HG02885 (cell line): ENCODE data around the gene JAKMIP1.

Experiments used
- ATAC-seq: cut with Tn5 transposase; IDR thresholded peaks from one replicate; pipeline ENCODE4 v1.9.1; 2021; ENCODE audit warnings: mild to moderate bottlenecking; ENCODE audit not compliant: unreplicated experiment, poor library complexity

The JAKMIP1 gene

DNA sequence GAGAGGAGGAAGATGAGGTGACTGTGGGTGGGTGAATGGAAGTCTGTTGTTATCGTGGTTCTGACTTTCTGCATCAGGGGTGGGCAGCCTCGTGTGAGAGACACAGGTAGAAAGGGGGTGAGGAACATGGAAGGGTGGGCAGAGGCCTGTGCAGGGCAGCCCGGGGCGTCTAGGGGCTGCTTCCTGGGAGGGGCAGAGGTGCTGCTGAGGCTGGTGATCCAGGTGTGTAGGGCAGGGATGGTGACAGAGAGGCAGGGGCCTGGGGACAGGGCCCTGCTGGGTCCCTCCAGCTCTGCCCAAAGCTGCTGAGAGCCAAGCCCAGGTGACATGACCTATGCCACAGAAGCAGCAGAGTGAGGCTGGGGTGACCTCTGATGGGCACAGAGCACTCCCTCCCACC lies 92.5 kb downstream of the JAKMIP1 start:
- ATAC-seq = no peak

DNA sequence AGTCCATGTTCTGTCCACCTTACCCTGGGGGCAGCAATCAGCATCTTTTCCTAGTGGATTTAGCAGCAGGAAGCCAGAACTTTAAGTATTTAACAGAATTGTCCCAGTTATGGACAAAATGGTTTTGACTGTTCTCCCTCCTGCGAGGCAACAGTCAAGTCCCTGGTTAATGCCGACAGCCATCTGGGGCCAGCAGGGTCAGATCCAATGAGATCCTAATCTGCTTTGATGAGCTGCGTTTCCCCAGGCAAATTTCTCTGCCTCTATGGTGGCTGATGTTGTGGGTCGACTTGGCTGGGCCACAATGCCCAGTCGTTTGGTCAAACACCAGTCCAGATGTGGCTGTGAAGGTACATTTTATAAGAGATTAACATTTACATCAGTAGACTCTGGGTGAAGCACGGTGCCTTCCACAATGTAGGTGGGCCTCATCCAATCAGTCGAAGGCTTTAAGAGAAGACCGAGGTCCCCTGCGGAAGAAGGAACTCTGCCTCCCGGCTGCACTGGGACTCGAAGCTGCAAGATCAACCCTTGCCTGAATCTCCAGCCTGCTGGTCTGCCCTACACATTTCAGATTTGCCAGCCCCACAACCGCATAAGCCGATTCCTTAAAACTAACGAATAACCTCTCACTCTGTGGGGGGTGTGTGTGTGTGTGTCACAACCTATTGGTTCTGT lies 93.1 kb downstream of the JAKMIP1 start:
- ATAC-seq = no peak

DNA sequence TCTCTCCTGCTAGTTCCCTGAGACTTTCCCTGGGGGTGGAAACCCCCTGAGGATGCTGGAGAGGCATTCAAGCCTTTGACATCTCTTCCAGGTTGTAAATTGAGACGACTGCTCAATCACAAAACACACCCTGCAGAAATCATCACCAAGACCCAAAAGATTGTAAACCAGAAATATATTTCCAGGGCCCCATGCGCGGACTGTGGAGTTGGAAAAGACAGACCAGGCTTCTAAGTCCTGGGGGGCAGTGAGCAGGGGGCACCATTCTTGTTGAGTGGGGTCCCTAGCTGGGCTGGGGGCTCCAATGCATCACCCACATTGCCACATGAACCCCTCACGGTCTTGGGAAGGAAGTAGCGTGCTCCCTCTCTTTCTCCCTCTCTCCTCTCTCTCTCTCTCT lies 94.2 kb downstream of the JAKMIP1 start:
- ATAC-seq = no peak

DNA sequence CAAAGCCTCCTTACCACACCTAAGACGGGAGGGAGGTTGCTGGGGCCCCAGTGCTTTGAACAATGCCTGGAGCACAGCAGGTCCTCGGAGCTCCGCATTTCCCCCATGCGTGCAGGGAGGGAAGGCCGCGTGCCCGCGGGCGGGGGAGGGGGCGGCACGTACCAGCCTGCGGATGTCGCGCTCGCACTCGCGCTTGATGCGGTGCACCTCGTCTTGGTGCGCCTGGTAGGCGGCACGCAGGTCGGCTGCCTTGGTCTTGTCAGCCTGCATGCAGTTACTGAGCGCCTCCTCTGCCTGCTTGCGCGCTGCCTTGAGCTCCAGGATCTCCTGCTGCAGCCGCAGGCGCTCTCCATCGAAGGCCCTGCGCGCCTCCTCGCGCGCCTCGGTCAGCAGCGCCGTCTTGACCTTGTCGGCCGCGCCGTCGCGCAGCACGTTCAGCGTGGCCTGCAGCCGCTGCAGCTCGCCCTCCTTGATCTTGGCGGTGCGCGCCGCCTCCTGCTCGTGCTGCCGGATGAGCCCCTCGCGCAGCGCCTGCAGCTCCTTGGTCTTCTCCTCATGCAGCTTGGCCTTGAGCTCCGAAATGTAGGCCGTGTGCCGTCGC lies 94.9 kb downstream of the JAKMIP1 start:
- no peak for ATAC-seq

DNA sequence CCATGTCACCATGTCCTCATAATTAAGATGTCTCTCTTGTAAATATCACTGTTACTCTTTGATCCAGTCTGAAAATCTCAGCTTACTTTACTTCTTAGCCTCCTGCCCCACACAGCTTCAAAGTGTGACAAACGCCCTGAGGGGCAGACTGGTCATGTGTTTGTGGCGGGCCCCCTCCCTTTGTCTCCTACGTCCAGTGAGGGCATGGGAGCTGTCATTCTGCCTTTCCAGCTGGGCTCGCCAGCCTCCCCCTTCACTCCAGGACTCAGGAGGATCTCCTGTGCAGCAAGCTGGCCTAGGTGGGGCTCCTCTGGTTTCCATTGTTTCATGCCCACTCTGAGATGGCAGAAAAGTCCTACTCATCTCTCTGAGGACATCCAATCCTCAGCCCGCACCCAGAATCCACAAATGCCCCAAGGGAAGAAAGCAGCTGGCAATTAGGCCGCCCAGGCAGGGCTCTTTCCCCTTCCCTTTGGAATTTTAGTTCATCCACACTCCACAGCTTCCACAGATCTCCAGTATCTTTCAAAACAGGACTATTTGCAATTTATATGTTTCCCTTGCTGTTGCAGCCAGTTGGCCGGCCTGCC lies 95.7 kb downstream of the JAKMIP1 start:
- ATAC-seq = no peak

DNA sequence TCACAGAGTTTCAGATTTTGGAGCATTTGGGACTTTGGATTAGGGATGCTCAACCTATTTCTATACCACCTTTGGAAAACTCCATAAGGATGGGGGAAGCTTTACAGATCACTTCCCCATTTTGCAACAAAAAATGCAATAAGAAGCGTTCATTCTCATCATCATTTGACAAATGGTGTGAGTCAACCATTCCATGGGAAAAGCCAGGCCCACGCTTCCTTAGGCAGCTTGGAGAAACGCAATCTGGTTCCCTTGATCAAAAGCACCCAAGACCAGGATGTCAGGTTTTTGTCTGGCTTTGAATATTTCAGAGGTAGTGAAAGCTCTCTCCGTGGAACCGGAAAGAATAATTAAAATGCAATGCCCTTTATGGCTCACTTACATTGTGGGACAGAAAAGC lies 102.8 kb downstream of the JAKMIP1 start:
- no peak for ATAC-seq

DNA sequence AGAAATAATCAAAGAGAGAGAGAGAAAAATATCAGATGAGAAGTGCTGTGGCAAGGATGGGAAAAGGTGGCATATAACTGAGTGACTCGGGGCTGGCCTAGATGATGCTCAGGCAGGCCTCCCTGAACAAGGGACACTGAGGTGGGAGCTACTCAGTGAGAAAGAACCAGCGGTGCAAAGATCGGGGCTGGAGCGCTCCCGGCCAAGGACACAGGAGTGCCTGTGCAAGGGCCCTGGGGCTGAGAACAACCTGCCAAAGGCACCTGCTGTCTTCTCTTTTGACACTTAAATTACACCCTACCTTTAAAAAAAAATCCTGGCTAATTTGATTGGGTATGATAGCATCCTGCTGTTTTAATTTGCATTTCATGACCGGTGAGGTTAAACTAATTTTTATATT lies 104.5 kb downstream of the JAKMIP1 start:
- ATAC-seq = no peak

DNA sequence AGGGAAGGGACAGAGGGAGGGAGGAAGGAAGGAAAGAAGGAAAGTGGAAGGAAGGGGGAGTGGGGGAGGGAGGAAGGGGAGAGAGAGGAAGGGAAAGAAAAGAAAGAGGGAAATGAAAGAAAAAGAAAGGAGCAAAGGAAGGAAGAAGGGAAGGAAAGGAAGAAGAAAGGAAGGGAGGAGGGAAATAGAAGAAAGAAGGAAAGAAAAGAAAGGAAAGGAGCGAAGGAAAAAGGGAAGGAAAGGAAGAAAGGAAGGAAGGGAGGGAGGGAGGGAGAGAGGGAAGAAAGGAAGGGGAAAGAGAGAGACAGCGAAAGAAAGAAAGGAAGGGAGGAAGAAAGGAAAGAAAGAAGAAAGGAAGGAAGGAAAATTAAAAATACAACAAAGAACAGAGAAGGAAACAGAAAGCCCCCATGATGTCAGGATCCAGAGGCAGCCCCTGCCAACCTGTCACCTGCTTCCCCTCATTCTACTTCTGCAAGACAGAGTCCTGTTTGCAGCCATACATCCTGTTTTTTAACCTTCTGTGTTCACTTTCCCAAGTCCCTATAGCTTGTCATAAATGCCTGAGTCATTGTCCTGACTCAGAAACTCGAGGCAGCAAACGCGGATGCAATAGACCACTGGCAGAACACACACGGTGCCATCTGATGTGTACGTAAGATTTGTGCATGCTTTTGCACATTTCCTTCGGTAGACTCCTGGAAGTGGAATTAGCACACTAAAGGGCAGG lies 105.2 kb downstream of the JAKMIP1 start:
- ATAC-seq = no peak

DNA sequence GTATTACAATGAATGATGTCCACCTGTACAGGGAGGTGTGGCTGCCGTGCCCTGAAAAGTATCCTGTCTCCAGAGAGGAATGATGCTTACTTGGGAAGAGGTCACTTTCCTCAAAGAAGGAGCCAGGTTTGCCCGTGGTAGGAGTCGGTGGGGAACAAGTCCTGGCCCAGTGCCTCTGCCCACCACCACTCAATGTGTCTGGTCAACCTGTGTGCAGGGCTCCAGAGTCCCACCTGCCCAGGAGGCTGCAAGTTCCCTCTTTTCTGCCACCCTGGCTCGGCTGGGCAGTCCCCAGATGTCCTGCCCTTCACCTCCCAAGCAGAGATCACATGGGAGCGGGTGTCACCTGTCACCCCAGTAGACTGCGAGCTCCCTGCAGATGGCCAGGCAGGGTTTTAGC lies 106.7 kb downstream of the JAKMIP1 start:
- no peak for ATAC-seq

DNA sequence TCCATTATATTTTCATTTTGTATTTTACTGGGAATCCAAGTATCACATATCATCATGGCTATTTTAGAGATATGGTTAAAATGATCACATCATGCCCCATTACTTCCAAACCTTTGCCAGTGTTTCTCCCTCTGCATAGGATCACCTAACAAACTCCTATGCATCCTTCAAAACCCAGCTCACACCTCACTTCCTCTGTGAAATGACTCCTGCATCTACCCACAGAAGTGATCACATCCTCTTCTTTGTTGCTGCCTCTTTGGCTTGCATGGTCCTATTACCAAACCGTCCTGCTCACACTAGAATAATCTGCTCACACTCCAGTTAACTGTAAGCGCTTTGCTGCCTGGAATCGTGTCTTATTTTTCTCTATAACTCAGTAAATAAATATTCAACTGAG lies 107.4 kb downstream of the JAKMIP1 start:
- ATAC-seq = no peak

DNA sequence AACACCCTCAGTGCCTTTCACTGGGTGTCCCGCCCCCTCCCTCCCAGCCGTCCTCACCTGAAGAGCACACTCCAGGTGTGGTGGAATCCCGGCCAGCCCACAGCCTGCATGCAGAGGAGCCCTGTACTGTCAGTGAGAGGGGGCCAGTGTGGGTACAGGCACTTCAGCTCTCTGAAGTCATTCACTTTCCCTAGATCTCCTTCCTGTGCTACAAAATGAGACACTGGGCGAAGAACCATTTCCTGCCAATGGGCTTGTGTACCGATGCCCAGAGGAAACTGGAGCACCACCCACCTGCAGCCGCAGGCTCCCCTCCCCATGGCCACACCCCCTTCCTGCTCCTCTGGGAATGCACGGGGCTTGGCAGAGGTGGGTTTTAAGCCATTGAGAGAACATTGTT lies 108.2 kb downstream of the JAKMIP1 start:
- no peak for ATAC-seq

DNA sequence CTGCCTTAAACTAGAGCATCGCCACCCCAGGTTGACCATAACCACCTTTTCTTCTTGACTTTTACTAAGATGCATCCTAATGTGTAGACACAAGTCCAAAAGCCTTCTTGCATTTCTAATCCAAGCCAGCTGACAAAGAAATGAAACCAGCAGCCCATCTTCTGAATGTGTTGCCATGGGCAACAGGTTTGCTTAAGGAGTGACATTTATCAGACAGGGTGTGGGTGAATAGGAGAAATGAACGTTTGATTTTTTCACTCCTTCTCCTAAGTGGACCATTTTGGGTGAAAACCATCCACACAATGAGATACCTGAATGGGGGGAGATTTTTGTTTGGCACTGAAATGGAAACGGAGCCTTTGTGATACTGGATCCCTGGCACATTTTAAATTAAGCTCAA lies 109.4 kb downstream of the JAKMIP1 start:
- ATAC-seq = no peak

DNA sequence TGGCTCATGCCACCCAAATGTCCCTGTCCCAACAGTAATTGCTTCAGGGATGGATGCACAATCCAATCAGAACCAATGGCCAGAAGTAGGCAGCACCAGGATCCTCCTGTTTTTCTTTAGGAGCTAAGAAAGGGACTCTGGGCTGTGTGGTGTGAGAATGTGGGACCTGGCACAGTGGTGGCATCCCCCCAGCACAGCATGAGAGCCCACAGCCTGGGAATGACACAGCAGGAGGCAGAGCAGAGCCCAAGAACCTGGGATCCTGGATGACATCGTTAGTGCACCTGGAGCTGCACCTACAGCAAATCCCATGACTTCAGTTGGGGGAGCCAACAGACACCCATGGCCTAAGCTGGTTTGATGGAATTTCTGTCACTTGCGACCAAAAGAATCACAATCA lies 111.4 kb downstream of the JAKMIP1 start:
- ATAC-seq = no peak

DNA sequence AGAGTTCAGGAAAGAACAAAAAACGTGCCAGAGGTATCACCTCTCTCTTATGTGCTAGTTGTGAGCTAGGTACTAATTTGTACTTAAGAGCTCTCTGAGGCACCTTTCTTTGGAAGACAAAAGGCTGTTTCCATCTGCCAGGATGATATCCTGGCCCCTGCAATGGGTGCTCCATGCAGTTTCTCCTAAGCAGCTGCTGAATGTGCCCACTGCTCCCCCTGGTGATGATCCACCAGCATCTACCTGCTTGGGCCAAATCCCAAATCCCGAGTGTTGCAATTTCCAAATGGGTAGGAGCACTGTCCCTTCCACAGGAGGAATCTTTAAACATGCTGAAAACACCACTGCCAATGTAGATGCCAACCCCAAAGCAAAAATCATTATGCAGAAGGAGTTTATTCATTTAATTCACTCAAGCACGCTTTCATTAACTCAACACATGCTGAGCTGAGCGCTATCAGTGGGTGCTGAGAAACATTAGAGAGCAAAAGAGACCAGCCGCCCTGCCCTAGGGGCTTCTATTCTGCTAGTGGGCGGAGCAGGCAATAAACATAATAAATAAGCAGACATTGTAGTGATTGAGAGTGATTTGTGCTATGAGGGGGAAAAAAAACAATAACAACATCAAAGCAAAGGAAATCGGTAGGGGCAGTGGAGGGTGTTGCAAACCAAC lies 112.5 kb downstream of the JAKMIP1 start:
- no peak for ATAC-seq

DNA sequence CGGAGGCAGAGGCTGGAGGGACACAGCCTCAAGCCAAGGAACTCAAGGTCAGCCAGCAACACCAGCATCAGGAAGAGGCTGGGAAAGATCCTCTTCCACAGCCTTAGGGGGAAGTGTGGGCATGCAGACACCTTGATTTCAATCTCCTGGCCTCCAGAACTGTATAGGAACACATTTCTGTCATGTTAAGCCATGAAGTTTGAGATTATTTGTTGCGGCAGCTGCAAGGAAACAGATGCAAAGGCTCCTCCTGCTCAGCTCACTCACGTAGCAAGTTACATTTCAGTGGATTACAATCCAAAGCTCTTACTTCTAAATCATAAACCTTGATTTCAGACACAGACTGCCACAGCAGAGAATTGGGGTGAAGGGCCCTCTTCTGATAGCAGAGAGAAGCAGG lies 113.5 kb downstream of the JAKMIP1 start:
- no peak for ATAC-seq

DNA sequence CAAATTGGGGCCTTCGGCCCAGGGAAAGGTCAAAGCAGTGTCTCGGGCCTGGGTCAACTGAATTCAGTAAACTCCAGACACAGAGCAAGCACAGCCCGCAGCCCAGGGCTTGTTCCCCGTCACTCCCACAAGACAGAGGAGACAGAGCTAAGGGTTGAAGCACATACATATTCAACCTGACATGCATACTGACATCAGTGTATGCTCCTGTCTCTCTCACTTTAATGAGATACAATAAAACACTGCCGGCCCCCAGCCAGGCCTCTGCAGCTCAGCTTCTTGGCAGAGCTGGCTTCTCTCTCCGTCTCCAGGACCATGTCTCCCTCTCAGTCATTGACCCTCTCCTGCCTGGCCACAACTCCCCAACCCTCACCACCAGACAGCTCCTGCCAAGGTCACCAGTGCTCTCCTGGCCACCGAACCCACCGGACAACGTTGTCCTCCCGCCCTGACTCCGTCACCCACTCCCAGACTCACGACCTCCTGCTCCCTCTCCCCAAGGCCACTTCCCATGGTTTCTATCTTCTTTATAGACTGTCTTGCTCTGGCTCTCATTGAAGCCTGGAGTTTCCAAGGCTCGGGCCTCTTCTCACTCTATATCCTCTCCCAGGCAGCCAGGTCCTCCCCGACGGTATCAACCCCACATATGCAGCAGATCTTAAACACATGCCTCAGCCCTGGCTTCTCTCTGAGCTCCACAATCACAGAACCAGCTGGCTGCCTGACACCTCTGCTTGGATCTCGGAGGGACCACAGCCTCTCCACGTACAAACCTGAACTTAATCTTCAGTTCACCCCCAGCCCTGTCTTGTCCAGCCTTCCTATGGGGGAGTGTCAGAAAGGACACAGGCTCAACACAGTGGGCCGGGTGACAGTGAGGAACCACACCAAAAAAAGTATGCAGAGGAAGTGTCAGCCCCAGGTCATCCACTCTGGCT lies 114.4 kb downstream of the JAKMIP1 start:
- no peak for ATAC-seq

DNA sequence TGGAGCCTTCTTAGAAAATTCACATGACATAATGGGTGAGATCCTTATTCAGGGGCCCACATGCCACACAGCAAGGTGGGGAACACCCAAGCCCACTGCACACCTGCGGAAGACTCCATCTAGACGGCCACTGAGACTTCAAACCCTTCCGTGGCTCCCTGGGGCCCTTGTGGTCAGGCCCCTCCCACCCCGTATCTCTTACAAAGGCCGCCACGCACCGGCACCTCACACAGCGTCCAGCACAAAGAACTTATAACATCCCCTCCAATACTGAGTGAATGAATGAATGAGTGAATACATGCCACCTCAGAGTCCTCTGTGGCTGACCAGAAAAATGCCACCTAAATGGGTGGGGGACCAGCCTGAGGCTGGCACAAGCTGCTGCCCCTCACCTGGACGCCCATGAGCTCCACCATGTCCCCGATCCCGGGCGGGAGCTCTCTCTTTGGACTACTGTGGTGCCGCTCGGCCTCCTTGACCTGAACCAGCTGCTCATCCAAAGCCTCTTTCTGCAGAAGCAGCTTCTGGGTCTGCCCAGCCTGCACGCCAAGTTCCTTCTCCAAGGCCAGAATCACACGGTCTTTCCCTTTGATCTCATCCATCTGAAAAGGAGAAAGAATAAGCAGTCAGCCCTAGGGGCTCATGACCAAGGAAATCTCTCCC lies 115.2 kb downstream of the JAKMIP1 start:
- no peak for ATAC-seq

DNA sequence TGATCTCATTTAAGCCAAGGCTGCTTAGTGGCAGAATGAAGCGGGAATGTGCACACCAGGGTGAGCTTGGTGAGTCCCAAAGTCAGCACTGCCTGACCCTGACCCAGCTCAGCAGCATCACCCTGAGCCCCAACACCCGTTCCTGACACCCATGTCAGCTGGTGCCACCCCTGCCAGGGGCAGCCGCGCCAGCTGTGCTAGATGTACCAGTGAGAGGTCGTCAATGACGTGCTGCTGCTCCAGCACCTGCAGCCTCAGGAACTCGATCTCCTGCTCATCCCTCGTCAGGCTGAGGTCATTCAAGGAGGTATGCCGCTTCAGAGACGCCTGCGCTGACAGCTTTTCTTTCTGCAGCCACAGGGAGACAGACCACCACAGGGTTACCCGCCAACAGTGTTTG lies 120.4 kb downstream of the JAKMIP1 start:
- no peak for ATAC-seq

DNA sequence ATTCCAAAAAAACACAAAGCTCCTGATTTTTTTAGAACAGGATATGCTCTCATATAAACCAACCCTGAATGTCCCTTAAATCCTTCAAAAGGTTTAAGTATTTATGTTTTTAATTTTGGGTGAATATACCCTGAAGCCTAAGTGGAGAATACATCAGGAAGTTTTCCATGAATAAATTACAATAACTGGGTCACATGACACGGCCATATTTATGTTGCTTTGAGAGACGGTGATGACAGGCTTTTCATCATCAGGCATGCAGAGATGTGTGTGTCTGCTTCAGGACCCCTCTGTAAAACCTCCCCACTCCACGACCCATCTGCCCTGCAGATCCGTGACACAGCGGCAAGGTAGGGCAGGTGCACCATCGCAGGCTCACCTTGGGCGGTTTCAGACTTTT lies 121.8 kb downstream of the JAKMIP1 start:
- no peak for ATAC-seq
